RWPE2 (cell line): ENCODE results near the gene ELOVL7.

Source experiments
- ATAC-seq: fragments of 200-7000 bp; cut with Tn5 transposase; 3 replicates; pipeline ENCODE4 v1.9.1; 2021; ENCODE audit warnings: low read depth
- DNase-seq: peaks from one replicate; pipeline ENCODE4 v3.0.0-alpha.2; 2020; ENCODE audit warnings: low spot score
- H3K27ac ChIP-seq: fragments of 450-650 bp; 2 replicates; pipeline ENCODE4 v1.5.1; 2017; ENCODE audit warnings: mild to moderate bottlenecking; ENCODE audit not compliant: poor library complexity, severe bottlenecking
- H3K27me3 ChIP-seq: fragments of 250-450 bp; sonication (Bioruptor Pico); 2 replicates; pipeline ENCODE4 v1.5.1; 2021; ENCODE audit warnings: mild to moderate bottlenecking, moderate library complexity; ENCODE audit not compliant: insufficient read depth, poor library complexity, severe bottlenecking
- H3K36me3 ChIP-seq: fragments of 250-450 bp; sonication (Bioruptor Pico); 2 replicates; pipeline ENCODE4 v1.5.1; 2020; ENCODE audit warnings: low read depth, mild to moderate bottlenecking, moderate library complexity
- H3K4me1 ChIP-seq: fragments of 250-450 bp; sonication (Bioruptor Pico); 2 replicates; pipeline ENCODE4 v1.5.1; 2021; ENCODE audit warnings: mild to moderate bottlenecking, moderate library complexity; ENCODE audit not compliant: insufficient read depth, poor library complexity, severe bottlenecking
- H3K4me3 ChIP-seq: fragments of 250-450 bp; sonication (Bioruptor Pico); 2 replicates; pipeline ENCODE4 v1.5.1; 2021; ENCODE audit warnings: mild to moderate bottlenecking, moderate library complexity; ENCODE audit not compliant: severe bottlenecking
- H3K9me3 ChIP-seq: fragments of 250-450 bp; sonication (Bioruptor Pico); 2 replicates; pipeline ENCODE4 v1.5.1; 2021; ENCODE audit warnings: mild to moderate bottlenecking, moderate library complexity; ENCODE audit not compliant: severe bottlenecking
- TF ChIP-seq, protein P1 (sequence below): fragments of 450-650 bp; IDR thresholded peaks from one replicate; pipeline ENCODE4 v1.5.1; 2017; ENCODE audit warnings: mild to moderate bottlenecking, moderate library complexity; ENCODE audit not compliant: poor library complexity, severe bottlenecking

ELOVL7 gene

DNA sequence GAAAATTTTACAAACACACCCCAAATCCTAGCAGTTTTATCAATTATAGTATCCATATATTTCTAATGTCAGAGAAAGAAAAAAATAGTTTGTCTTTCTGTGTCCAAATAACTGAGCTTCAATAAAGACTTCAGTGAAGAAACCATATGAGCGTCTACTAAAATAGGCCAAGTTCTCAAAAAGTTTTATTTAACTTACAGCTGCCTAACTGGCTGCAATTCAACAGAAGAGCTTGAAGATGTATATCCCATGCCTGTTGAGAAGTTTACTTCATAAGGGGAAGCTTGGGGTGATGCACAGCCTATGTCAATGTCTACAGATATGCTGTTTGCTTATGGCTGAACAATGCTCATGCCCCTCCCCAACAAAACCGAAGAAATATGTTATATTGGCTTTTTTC is 43.7 kb upstream of the ELOVL7 start:
- H3K9me3 ChIP-seq: no peaks in the 10 kb centered on the region
- TF ChIP-seq, protein P1, sequence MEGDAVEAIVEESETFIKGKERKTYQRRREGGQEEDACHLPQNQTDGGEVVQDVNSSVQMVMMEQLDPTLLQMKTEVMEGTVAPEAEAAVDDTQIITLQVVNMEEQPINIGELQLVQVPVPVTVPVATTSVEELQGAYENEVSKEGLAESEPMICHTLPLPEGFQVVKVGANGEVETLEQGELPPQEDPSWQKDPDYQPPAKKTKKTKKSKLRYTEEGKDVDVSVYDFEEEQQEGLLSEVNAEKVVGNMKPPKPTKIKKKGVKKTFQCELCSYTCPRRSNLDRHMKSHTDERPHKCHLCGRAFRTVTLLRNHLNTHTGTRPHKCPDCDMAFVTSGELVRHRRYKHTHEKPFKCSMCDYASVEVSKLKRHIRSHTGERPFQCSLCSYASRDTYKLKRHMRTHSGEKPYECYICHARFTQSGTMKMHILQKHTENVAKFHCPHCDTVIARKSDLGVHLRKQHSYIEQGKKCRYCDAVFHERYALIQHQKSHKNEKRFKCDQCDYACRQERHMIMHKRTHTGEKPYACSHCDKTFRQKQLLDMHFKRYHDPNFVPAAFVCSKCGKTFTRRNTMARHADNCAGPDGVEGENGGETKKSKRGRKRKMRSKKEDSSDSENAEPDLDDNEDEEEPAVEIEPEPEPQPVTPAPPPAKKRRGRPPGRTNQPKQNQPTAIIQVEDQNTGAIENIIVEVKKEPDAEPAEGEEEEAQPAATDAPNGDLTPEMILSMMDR: no peak
- DNase-seq (no peak), ATAC-seq (no peak)
- H3K36me3 ChIP-seq: peaks cover 10% of the 10 kb centered on the region; the same call in 1 of the 2 replicates
- no peaks in the 10 kb centered on the region for H3K4me1 ChIP-seq
- H3K4me3 ChIP-seq: no peak overlapping the region
- no peaks in the 10 kb centered on the region for H3K27me3 ChIP-seq
- no peak overlapping the region for H3K27ac ChIP-seq

DNA sequence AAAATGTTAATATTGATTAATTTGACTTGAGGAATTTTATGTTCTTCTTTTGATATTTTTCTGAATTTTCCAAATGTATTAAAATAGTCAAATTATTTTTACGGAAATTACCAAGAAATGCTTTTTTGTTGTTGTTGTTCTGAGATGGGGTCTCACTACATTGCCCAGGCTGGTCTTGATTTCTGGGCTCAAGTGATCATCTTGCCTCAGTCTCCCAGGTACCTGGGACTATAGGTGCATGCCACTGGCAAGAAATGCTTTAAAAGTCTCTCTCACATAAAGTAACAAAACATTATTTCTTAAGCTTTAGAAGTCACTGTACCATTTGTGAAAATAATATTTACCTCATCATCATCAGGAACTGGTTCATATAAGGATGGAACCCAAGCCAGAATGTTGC is 43.0 kb upstream of the ELOVL7 start:
- Histone ChIP-seq H3K27me3 (no peaks in the 10 kb centered on the region), H3K36me3 (peaks cover 15% of the 10 kb centered on the region), H3K27ac (no peak overlapping the region), H3K4me1 (no peaks in the 10 kb centered on the region), H3K9me3 (peaks cover under 1% of the 10 kb centered on the region), H3K4me3 (no peak overlapping the region)
- TF ChIP-seq, protein P1: no peak
- ATAC-seq: no peak
- DNase-seq: no peak

DNA sequence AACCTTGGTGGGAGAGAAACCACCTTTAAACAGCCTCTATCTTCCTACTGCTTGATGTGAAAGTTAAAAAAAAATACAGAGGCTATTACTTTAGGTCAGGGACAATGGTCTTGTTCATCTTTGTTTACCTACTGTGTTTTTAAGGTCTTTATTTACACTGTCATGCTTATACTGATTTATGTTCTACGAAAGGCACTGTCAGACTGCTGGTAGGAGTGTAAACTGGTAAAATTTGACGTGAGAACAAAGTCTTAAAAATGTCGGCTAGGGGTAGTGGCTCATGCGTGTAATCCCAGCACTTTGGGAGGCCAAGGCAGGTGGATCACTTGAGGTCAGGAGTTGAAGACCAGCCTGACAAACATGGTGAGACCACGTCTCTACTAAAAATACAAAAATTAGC is 42.1 kb upstream of the ELOVL7 start:
- ATAC-seq (no peak), DNase-seq (no peak)

DNA sequence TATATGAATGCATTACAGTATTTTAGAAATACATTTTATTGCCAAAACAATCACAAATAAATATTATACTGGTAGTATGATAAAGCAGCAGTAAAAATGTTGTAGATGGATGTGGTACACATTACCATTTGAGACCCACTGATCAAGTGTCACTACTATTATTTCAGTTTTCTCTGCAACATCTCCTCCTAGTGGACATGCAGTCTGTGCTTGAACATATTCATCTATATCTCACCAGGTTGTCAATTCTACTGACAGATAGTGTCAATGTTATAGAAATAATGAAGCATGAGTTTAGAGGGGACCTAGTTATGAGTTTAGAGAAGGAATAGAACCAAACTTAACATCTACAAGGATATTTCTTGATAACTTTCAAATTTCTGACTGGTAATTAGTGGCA is 39.2 kb upstream of the ELOVL7 start:
- Histone ChIP-seq H3K4me3 (no peak overlapping the region), H3K27me3 (no peaks in the 10 kb centered on the region), H3K4me1 (no peaks in the 10 kb centered on the region), H3K36me3 (peaks cover 9% of the 10 kb centered on the region), H3K9me3 (peaks cover 4% of the 10 kb centered on the region), H3K27ac (no peak overlapping the region)
- no peak for DNase-seq
- TF ChIP-seq, protein P1: peak; percentile 70
- ATAC-seq: no peak

More for the DNA sequence above, 42.1 kb upstream of the ELOVL7 start:
- no peaks in the 10 kb centered on the region for H3K4me1 ChIP-seq
- TF ChIP-seq, protein P1: no peak
- H3K36me3 ChIP-seq: peaks cover 18% of the 10 kb centered on the region
- no peaks in the 10 kb centered on the region for H3K27me3 ChIP-seq
- no peak overlapping the region for H3K27ac ChIP-seq
- no peak overlapping the region for H3K4me3 ChIP-seq
- H3K9me3 ChIP-seq: peaks cover 3% of the 10 kb centered on the region

DNA sequence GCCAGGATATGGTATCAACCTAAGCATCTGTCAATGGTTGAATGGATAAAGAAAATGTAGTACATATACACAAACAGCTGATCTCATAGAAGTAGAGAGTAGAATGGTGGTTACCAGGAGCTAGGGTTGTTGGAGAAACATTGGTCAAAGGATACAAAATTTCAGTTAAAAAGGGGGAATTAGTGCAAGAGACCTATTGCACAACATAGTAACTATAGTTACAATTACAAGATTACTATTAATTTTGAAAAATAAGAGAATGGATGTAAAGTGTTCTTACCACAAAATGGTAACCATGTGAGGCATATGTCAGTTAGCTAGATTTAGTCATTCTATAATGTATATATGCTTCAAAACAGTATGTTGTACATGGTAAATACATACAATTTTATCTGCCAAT is 28.8 kb upstream of the ELOVL7 start:
- no peaks in the 10 kb centered on the region for H3K4me1 ChIP-seq
- no peak overlapping the region for H3K27ac ChIP-seq
- H3K4me3 ChIP-seq: no peak overlapping the region
- H3K9me3 ChIP-seq: peaks cover 5% of the 10 kb centered on the region
- H3K27me3 ChIP-seq: no peaks in the 10 kb centered on the region
- ATAC-seq (no peak), DNase-seq (no peak)
- TF ChIP-seq, protein P1: no peak
- no peaks in the 10 kb centered on the region for H3K36me3 ChIP-seq
